ENCODE data around the gene ME3.
"Not testable (repeated sequence)": the region's sequence is repeated elsewhere in the genome, so short reads cannot be mapped to it uniquely, and the experiment has no call there.

ME3 gene

GRCh38 chr11:86440305-86440716, 232.1 kb downstream of the ME3 start:
- H3K4me3 Mint-ChIP-seq, result no peak overlapping the region
- H3K27me3 Mint-ChIP-seq (ENCODE audit: low read depth), result no peaks in the 10 kb centered on the region
- H3K4me1 Mint-ChIP-seq (ENCODE audit: low read depth), result peaks cover 14% of the 10 kb centered on the region
- H3K36me3 Mint-ChIP-seq (ENCODE audit: low read depth), result peaks cover 7% of the 10 kb centered on the region
- no peak overlapping the region for H3K27ac Mint-ChIP-seq
- H3K9me3 Mint-ChIP-seq, result no peaks in the 10 kb centered on the region

- Mint-ChIP-seq H3K9me3 (no peaks in the 10 kb centered on the region), H3K4me3 (no peak overlapping the region), H3K27ac (no peak overlapping the region), H3K27me3 (ENCODE audit: low read depth) (no peaks in the 10 kb centered on the region), H3K36me3 (ENCODE audit: low read depth) (peaks cover 4% of the 10 kb centered on the region), H3K4me1 (ENCODE audit: low read depth) (peaks cover 6% of the 10 kb centered on the region)
These were observed 233.7 kb downstream of the ME3 start for GRCh38 chr11:86438685-86439084.

- no peaks in the 10 kb centered on the region for H3K27me3 Mint-ChIP-seq (ENCODE audit: low read depth)
- H3K4me3 Mint-ChIP-seq, result no peak overlapping the region
- H3K9me3 Mint-ChIP-seq, result peaks cover 5% of the 10 kb centered on the region
- H3K4me1 Mint-ChIP-seq (ENCODE audit: low read depth), result peaks cover 2% of the 10 kb centered on the region
- no peak overlapping the region for H3K27ac Mint-ChIP-seq
- H3K36me3 Mint-ChIP-seq (ENCODE audit: low read depth), result peaks cover 2% of the 10 kb centered on the region
These were observed 236.7 kb downstream of the ME3 start for GRCh38 chr11:86435711-86436110.

- H3K4me3 Mint-ChIP-seq; H3K27ac Mint-ChIP-seq; H3K4me1 Mint-ChIP-seq (ENCODE audit: low read depth); H3K36me3 Mint-ChIP-seq (ENCODE audit: low read depth); H3K9me3 Mint-ChIP-seq; H3K27me3 Mint-ChIP-seq (ENCODE audit: low read depth): not testable (repeated sequence)
These were observed 238.9 kb downstream of the ME3 start for GRCh38 chr11:86433361-86434095.

- H3K36me3 Mint-ChIP-seq (ENCODE audit: low read depth), result peaks cover 1% of the 10 kb centered on the region
- H3K27ac Mint-ChIP-seq, result no peak overlapping the region
- H3K27me3 Mint-ChIP-seq (ENCODE audit: low read depth), result peaks cover 13% of the 10 kb centered on the region
- H3K4me1 Mint-ChIP-seq (ENCODE audit: low read depth), result no peaks in the 10 kb centered on the region
- peaks cover 10% of the 10 kb centered on the region for H3K9me3 Mint-ChIP-seq
- peak overlapping the region; percentile 46 for H3K4me3 Mint-ChIP-seq
These were observed 241.2 kb downstream of the ME3 start for GRCh38 chr11:86431258-86431657.

GRCh38 chr11:86427441-86427840, 245.0 kb downstream of the ME3 start:
- Mint-ChIP-seq H3K27me3 (ENCODE audit: low read depth) (peaks cover 13% of the 10 kb centered on the region), H3K4me1 (ENCODE audit: low read depth) (no peaks in the 10 kb centered on the region), H3K4me3 (no peak overlapping the region), H3K27ac (no peak overlapping the region), H3K9me3 (peaks cover 10% of the 10 kb centered on the region), H3K36me3 (ENCODE audit: low read depth) (peaks cover 1% of the 10 kb centered on the region)

- H3K27ac Mint-ChIP-seq, H3K9me3 Mint-ChIP-seq: not testable (repeated sequence)
These were observed 248.9 kb downstream of the ME3 start for GRCh38 chr11:86423488-86423887.

GRCh38 chr11:86422371-86422770, 250.0 kb downstream of the ME3 start:
- H3K27me3 Mint-ChIP-seq (ENCODE audit: low read depth), result peaks cover 2% of the 10 kb centered on the region
- H3K27ac Mint-ChIP-seq, result no peak overlapping the region
- peaks cover 8% of the 10 kb centered on the region for H3K4me1 Mint-ChIP-seq (ENCODE audit: low read depth)
- no peak overlapping the region for H3K4me3 Mint-ChIP-seq
- H3K36me3 Mint-ChIP-seq (ENCODE audit: low read depth), result no peaks in the 10 kb centered on the region
- no peaks in the 10 kb centered on the region for H3K9me3 Mint-ChIP-seq

More at GRCh38 chr11:86423488-86423887, 248.9 kb downstream of the ME3 start:
- not testable (repeated sequence) for H3K4me3 Mint-ChIP-seq; H3K36me3 Mint-ChIP-seq (ENCODE audit: low read depth); H3K4me1 Mint-ChIP-seq (ENCODE audit: low read depth)
- peaks cover 10% of the 10 kb centered on the region for H3K27me3 Mint-ChIP-seq (ENCODE audit: low read depth)

- Mint-ChIP-seq H3K4me1 (ENCODE audit: low read depth) (peaks cover 8% of the 10 kb centered on the region), H3K27ac (no peak overlapping the region), H3K27me3 (ENCODE audit: low read depth) (no peaks in the 10 kb centered on the region), H3K36me3 (ENCODE audit: low read depth) (no peaks in the 10 kb centered on the region), H3K9me3 (no peaks in the 10 kb centered on the region), H3K4me3 (no peak overlapping the region)
These were observed 250.5 kb downstream of the ME3 start for GRCh38 chr11:86421946-86422345.

GRCh38 chr11:86418917-86419316, 253.5 kb downstream of the ME3 start:
- H3K4me3 Mint-ChIP-seq, result no peak overlapping the region
- H3K9me3 Mint-ChIP-seq, result no peaks in the 10 kb centered on the region
- H3K4me1 Mint-ChIP-seq (ENCODE audit: low read depth), result peaks cover 8% of the 10 kb centered on the region
- no peak overlapping the region for H3K27ac Mint-ChIP-seq
- H3K36me3 Mint-ChIP-seq (ENCODE audit: low read depth), result no peaks in the 10 kb centered on the region
- no peaks in the 10 kb centered on the region for H3K27me3 Mint-ChIP-seq (ENCODE audit: low read depth)

GRCh38 chr11:86418513-86418912, 253.9 kb downstream of the ME3 start:
- no peaks in the 10 kb centered on the region for H3K36me3 Mint-ChIP-seq (ENCODE audit: low read depth)
- H3K9me3 Mint-ChIP-seq, result no peaks in the 10 kb centered on the region
- H3K27ac Mint-ChIP-seq, result no peak overlapping the region
- H3K27me3 Mint-ChIP-seq (ENCODE audit: low read depth), result no peaks in the 10 kb centered on the region
- no peak overlapping the region for H3K4me3 Mint-ChIP-seq
- peaks cover 8% of the 10 kb centered on the region for H3K4me1 Mint-ChIP-seq (ENCODE audit: low read depth)

GRCh38 chr11:86418106-86418505, 254.3 kb downstream of the ME3 start:
- Mint-ChIP-seq H3K27me3 (ENCODE audit: low read depth) (no peaks in the 10 kb centered on the region), H3K4me3 (no peak overlapping the region), H3K4me1 (ENCODE audit: low read depth) (peaks cover 8% of the 10 kb centered on the region), H3K27ac (no peak overlapping the region), H3K36me3 (ENCODE audit: low read depth) (no peaks in the 10 kb centered on the region), H3K9me3 (no peaks in the 10 kb centered on the region)

GRCh38 chr11:86416951-86417350, 255.5 kb downstream of the ME3 start:
- H3K9me3 Mint-ChIP-seq, H3K27ac Mint-ChIP-seq: not testable (repeated sequence)

GRCh38 chr11:86416494-86416893, 255.9 kb downstream of the ME3 start:
- Mint-ChIP-seq H3K9me3 (no peaks in the 10 kb centered on the region), H3K4me3 (no peak overlapping the region), H3K27ac (no peak overlapping the region), H3K4me1 (ENCODE audit: low read depth) (peaks cover 8% of the 10 kb centered on the region), H3K36me3 (ENCODE audit: low read depth) (no peaks in the 10 kb centered on the region), H3K27me3 (ENCODE audit: low read depth) (no peaks in the 10 kb centered on the region)

More at GRCh38 chr11:86416951-86417350, 255.5 kb downstream of the ME3 start:
- not testable (repeated sequence) for H3K27me3 Mint-ChIP-seq (ENCODE audit: low read depth); H3K4me3 Mint-ChIP-seq; H3K4me1 Mint-ChIP-seq (ENCODE audit: low read depth); H3K36me3 Mint-ChIP-seq (ENCODE audit: low read depth)

- no peak overlapping the region for H3K4me3 Mint-ChIP-seq
- H3K27ac Mint-ChIP-seq, result no peak overlapping the region
- peaks cover 8% of the 10 kb centered on the region for H3K4me1 Mint-ChIP-seq (ENCODE audit: low read depth)
- no peaks in the 10 kb centered on the region for H3K36me3 Mint-ChIP-seq (ENCODE audit: low read depth)
- no peaks in the 10 kb centered on the region for H3K9me3 Mint-ChIP-seq
- no peaks in the 10 kb centered on the region for H3K27me3 Mint-ChIP-seq (ENCODE audit: low read depth)
These were observed 257.4 kb downstream of the ME3 start for GRCh38 chr11:86415026-86415425.

GRCh38 chr11:86414032-86414431, 258.4 kb downstream of the ME3 start:
- H3K27ac Mint-ChIP-seq, result no peak overlapping the region
- H3K36me3 Mint-ChIP-seq (ENCODE audit: low read depth), result no peaks in the 10 kb centered on the region
- no peaks in the 10 kb centered on the region for H3K27me3 Mint-ChIP-seq (ENCODE audit: low read depth)
- no peaks in the 10 kb centered on the region for H3K9me3 Mint-ChIP-seq
- peaks cover 6% of the 10 kb centered on the region for H3K4me1 Mint-ChIP-seq (ENCODE audit: low read depth)
- no peak overlapping the region for H3K4me3 Mint-ChIP-seq

Measured in T-helper 1 cell treated with Interleukin-12 subunit alpha and Interleukin-12 subunit beta and Interleukin-4 antibody, amounts not matched to agents 30 μg/mL and 1 μg/mL, for 36 hours (primary cell).